Ishikawa (cell line): ENCODE measurements around the gene ZIM2.

Experiments
- CREB1 ChIP-seq: IDR thresholded peaks from 2 replicates; pipeline ENCODE4 v1.6.1; 2012; ENCODE audit warnings: low read depth
- EGR1 ChIP-seq: IDR thresholded peaks from 2 replicates; pipeline ENCODE4 v1.6.1; 2012
- EP300 ChIP-seq: IDR thresholded peaks from 2 replicates; pipeline ENCODE4 v1.6.1; 2012; ENCODE audit warnings: borderline replicate concordance
- FOXM1 ChIP-seq: IDR thresholded peaks from 2 replicates; pipeline ENCODE4 v1.6.1; 2012; ENCODE audit warnings: low read depth, borderline replicate concordance
- NFIC ChIP-seq: IDR thresholded peaks from 2 replicates; pipeline ENCODE4 v1.6.1; 2012
- RAD21 ChIP-seq: IDR thresholded peaks from 2 replicates; pipeline ENCODE4 v1.6.1; 2012; ENCODE audit warnings: low read depth
- TAF1 ChIP-seq: IDR thresholded peaks from 2 replicates; pipeline ENCODE4 v1.6.1; 2012; ENCODE audit warnings: low read depth, mild to moderate bottlenecking
- TCF12 ChIP-seq: IDR thresholded peaks from 2 replicates; pipeline ENCODE4 v1.6.1; 2012; ENCODE audit warnings: low read depth
- TEAD4 ChIP-seq: IDR thresholded peaks from 2 replicates; pipeline ENCODE4 v1.6.1; 2012
- YY1 ChIP-seq: IDR thresholded peaks from 2 replicates; pipeline ENCODE4 v1.6.1; 2012; ENCODE audit warnings: low read depth
- ZBTB7A ChIP-seq: IDR thresholded peaks from 2 replicates; pipeline ENCODE4 v1.6.1; 2012; ENCODE audit warnings: low read depth
- TF ChIP-seq, protein P1 (sequence below): IDR thresholded peaks from 2 replicates; pipeline ENCODE4 v1.6.1; 2012
- TF ChIP-seq, protein P2 (sequence below): IDR thresholded peaks from 2 replicates; pipeline ENCODE4 v1.6.1; 2012; ENCODE audit warnings: low read depth, mild to moderate bottlenecking
- TF ChIP-seq, protein P3 (sequence below): IDR thresholded peaks from 2 replicates; pipeline ENCODE4 v1.6.1; 2012

Gene ZIM2

DNA sequence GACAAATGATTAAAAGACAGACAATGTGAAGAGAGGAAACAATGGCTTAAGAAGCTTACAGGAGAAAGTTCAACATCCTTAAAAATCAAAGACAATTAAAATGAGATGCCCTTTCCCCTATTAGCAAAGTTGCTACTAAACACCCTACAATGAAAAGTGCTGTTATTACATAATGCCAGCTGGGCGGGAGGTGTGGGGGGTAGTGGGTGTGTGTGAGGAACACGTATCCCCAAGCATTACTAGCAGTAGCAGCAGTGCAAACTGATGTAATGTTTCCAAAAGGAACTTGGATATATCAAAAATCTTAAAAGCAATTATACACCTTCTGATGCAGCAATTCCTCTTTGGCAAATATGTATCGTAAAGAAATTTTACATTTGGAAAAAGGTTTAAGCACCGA lies 70.9 kb downstream of the ZIM2 start:
- no peak for TF ChIP-seq TEAD4
- TF ChIP-seq CREB1, result no peak
- TF ChIP-seq TAF1, result no peak

DNA sequence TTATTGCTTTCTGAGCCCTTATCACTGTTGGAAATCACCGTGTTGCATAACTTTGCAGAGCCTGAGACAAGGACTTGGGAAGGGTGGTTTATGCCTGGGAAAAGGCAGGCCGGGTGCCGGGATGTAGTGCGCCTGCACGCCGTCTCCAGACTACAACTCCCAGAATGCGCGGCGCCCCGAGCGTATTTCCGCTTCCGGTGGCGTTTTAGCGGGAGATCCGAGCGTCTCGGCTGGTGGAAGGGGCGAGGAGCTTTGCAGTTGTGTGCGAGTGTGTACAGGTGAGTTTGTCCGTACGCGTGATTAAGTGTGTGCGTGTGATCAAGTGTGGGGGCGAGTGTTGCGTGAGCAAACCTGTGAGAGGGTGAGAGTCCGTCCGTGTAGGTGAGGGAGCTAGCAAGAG lies 75.4 kb downstream of the ZIM2 start:
- TF ChIP-seq, protein P1, sequence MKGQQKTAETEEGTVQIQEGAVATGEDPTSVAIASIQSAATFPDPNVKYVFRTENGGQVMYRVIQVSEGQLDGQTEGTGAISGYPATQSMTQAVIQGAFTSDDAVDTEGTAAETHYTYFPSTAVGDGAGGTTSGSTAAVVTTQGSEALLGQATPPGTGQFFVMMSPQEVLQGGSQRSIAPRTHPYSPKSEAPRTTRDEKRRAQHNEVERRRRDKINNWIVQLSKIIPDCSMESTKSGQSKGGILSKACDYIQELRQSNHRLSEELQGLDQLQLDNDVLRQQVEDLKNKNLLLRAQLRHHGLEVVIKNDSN, result no peak
- TF ChIP-seq ZBTB7A, result no peak
- no peak for TF ChIP-seq RAD21
- no peak for TF ChIP-seq CREB1

DNA sequence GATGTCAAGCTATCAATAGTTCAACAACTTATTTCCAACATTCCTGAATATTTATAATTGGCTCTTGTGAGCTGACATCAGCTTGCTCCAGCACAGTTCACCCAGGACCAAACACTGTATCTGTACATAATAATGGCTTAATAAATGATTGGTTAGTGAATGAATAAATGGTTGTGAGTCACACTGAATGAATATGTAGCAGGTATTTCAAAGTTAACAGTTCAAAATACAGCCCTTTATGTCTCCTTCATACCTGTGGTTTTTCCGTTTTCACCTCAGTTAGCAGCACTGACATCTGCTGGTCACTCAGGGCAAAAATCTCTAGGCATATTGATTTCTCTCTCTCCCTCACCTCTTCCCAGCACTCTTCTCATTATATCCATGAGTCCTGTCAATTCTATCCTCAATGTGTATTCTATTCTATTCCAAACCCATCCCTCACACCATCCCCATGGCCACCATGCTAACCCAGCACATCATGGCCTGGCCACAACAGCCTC lies 76.3 kb downstream of the ZIM2 start:
- TF ChIP-seq ZBTB7A (no peak), TCF12 (no peak), RAD21 (no peak), TEAD4 (no peak), TAF1 (no peak), EGR1 (no peak), EP300 (no peak), NFIC (no peak), YY1 (no peak), CREB1 (no peak)
- TF ChIP-seq, protein P1, result no peak
- TF ChIP-seq, protein P2, sequence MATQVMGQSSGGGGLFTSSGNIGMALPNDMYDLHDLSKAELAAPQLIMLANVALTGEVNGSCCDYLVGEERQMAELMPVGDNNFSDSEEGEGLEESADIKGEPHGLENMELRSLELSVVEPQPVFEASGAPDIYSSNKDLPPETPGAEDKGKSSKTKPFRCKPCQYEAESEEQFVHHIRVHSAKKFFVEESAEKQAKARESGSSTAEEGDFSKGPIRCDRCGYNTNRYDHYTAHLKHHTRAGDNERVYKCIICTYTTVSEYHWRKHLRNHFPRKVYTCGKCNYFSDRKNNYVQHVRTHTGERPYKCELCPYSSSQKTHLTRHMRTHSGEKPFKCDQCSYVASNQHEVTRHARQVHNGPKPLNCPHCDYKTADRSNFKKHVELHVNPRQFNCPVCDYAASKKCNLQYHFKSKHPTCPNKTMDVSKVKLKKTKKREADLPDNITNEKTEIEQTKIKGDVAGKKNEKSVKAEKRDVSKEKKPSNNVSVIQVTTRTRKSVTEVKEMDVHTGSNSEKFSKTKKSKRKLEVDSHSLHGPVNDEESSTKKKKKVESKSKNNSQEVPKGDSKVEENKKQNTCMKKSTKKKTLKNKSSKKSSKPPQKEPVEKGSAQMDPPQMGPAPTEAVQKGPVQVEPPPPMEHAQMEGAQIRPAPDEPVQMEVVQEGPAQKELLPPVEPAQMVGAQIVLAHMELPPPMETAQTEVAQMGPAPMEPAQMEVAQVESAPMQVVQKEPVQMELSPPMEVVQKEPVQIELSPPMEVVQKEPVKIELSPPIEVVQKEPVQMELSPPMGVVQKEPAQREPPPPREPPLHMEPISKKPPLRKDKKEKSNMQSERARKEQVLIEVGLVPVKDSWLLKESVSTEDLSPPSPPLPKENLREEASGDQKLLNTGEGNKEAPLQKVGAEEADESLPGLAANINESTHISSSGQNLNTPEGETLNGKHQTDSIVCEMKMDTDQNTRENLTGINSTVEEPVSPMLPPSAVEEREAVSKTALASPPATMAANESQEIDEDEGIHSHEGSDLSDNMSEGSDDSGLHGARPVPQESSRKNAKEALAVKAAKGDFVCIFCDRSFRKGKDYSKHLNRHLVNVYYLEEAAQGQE, result no peak

DNA sequence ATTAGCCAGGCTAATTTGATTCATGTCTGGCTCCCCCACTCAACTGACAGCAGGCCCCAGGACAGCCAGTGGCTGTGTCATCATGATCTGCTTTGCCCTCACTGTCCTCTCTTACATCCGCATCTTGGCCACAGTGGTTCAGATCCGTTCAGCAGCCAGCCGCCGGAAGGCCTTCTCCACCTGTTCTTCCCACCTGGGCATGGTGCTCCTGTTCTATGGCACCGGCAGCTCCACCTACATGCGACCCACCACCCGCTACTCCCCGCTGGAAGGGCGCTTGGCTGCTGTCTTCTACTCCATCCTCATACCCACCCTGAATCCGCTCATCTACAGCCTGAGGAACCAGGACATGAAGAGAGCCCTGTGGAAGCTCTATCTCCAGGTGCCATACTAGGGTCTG lies 79.7 kb downstream of the ZIM2 start:
- TF ChIP-seq, protein P2, result no peak
- TF ChIP-seq FOXM1 (no peak), CREB1 (no peak), EP300 (no peak), TEAD4 (no peak)
- TF ChIP-seq, protein P3, sequence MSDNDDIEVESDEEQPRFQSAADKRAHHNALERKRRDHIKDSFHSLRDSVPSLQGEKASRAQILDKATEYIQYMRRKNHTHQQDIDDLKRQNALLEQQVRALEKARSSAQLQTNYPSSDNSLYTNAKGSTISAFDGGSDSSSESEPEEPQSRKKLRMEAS, result no peak
- TF ChIP-seq, protein P1, result no peak

DNA sequence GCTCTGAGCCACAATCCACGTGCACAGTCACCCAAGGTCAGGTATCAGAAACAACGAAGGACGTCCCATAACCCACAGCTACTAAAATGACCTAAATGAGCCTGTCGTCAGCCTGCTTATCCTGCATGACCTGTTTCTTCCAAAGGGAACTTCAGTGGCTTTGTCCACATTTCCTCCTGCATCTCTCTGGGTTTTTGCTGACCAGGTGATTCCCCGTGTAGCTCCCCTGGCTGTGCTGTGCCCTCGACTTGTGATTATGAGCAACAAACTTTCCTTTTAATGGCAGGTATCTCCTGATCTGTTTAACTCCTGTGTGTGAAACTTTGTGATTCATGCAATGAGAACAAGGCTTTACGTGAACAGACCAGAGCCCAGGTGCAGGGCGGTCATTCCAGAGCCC lies 81.0 kb downstream of the ZIM2 start:
- no peak for TF ChIP-seq EGR1

DNA sequence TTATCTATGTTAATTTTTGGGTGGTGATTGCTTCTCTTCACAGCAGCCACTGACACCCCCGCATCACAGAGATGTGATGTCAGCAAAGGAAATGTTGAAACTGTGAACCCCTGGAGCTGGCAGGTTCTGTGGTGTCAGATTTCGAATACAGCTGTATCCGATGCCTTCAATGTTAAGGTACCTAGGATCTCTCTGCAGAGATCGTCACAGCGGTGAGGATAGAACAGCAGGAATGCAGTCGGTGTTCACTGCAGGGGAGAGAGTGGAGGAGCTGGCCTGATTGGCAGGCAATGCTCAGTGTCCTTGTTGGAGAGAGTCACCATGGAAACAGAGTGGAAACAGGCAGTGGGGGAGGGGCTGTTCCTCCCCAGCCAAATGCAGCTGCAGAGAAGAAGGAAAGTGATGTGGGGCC lies 89.4 kb downstream of the ZIM2 start:
- TF ChIP-seq CREB1, result no peak

DNA sequence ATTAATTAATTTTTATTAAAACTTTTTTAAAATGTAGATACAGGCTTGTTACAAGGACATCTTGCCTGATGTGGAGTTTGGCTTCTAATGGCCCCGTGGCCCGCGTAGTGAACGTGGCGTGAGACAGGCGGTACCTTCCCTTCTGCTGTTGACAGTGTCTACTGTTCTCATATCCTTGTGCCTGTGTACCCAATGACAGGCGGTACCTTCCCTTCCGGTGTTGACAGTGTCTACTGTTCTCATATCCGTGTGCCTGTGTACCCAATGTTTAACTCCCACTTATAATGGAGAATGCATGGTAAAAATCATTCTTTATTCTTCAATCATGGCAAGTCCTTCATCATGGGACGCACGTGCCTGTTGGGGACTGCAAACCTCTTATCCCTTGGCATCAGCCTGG lies 89.9 kb downstream of the ZIM2 start:
- TF ChIP-seq ZBTB7A, result no peak
- TF ChIP-seq, protein P1, result no peak

DNA sequence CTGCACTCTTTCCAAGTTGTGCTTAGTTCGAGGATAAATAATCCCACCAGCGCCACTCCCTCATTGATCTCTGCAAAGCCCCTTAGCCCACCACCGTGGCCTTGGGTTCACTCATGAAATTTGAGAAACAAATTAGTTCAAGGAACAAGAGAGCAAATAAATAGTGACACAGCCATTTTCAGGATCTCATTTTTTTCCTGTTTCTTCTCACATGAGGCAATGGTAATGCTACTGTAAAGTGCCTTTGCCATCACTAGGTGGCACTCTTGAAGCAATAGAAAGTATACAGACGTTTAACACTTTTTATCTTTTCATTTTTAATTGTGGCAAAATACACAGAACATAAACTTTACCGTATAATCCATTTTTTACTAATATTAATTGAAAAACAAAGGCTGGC lies 92.1 kb downstream of the ZIM2 start:
- TF ChIP-seq EP300 (no peak), RAD21 (peak; percentile 25; the same call in 1 of the 2 replicates), YY1 (no peak), TEAD4 (no peak)
